CD4-positive, alpha-beta T cell treated with Interleukin-12 subunit alpha and Interleukin-12 subunit beta, for 1 hour (primary cell): ENCODE data around the gene CALML3.
"Not testable (repeated sequence)": the region's sequence is repeated elsewhere in the genome, so short reads cannot be mapped to it uniquely, and the experiment has no call there.

Experiments used
- DNase-seq: peaks from one replicate; pipeline ENCODE4 v3.0.0-alpha.2; 2020

The CALML3 gene

DNA sequence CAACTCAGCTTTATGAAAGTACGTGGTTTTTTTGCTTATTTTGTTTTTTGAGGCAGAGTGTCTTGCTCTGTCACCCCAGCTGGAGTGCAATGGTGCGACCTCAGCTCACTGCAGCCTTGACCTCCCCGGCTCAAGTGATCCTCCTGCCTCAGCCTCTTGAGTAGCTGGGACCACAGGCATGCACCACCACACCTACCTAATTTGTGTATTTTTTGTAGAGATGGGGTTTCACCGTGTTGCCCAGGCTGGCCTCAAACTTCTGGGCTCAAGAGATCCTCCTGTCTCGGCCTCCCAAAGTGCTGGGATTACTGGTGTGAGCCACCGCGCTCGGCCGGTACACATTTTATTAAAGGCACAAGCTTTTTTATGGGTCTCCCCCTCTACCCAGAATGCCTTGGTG, 34.3 kb downstream of the CALML3 start:
- not testable (repeated sequence) for DNase-seq

GRCh38 chr10:5559642-5560141, 34.9 kb downstream of the CALML3 start:
- DNase-seq, result no peak

DNA sequence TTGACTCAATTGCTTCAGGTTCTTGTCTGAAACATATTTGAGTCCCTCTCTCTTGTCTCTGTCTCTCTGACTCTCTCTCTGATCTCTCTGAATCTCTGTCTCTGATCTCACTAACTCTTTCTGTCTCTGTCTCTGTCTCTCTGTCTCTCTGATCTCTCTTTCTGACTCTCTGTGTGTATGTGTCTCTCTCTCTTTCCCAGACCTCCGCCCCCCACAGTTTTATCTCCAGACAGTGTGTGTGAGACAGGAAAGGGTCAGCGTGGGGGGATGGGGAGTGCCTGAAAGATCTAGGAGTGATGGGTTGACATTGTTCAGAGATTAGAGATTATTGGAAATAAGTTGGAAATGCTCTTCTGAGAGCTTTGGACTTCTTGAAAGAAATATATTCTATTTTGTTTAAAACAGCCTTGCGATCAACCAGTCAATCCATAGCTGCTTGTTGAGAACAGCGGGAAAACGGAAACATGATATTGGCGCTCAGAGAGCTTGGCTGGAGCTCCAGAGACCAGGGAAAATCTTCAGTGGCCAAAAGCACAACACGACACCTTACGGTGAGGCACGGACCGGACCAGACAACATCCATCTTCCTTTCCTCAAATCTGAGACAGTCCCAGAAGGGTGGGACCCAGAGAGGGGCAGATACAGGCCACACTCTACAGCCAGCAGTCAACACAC, 35.5 kb downstream of the CALML3 start:
- DNase-seq, result no peak

GRCh38 chr10:5560817-5561703, 36.3 kb downstream of the CALML3 start:
- no peak for DNase-seq

GRCh38 chr10:5561704-5562645, 37.2 kb downstream of the CALML3 start:
- DNase-seq, result no peak

- no peak for DNase-seq
These were observed 38.7 kb downstream of the CALML3 start for GRCh38 chr10:5563321-5563961.

GRCh38 chr10:5563991-5564536, 39.3 kb downstream of the CALML3 start:
- peak; percentile 47 for DNase-seq

DNA sequence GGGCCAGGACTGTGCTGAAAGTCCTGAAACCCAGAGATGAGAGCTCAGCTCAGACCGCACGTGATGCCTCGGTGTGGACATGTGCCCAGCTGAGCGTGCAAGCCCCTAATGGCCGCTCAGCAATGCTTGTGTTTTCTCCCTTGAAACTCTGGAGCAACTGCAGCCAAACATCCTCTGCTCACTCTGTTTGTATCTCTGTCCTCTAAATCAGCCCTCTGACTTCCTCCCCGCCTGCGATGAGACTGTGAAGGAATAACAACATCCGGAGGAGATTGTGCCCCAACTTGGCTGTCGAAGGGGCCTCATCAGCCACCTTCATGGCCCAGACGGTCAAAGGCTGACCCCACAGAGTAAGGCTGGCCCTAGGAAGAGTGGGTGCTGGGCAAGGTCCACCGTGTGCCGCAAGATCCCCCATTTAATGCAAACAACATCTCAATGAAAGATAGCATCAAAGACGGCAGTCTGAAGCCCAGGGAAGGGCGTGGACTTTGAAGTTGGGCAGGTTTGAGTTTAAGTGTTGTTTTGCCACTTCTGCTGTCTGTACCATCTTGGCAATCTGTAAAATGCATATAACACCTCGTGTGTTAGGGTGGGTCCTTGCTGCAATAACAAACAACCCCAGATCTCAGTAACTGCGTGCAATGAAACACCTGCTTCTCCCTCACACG, 39.9 kb downstream of the CALML3 start:
- peak; percentile 45 for DNase-seq

DNA sequence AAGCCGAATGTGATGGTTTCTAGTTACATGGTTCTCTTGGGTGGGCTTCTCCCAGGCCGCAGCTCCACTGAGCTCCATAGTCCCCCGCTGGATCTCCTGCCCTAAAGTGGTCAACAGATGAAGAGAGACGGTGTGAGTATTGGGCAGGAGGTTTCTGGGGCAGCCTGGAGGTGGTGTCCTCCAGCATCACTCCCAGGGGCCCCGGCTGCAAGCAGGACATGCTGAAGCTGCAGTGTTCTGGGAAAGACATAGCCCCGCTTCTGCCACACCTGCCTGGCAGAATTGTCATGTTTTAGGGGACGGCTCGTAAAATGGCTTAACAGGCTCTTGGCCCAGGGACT, 40.4 kb downstream of the CALML3 start:
- no peak for DNase-seq

DNA sequence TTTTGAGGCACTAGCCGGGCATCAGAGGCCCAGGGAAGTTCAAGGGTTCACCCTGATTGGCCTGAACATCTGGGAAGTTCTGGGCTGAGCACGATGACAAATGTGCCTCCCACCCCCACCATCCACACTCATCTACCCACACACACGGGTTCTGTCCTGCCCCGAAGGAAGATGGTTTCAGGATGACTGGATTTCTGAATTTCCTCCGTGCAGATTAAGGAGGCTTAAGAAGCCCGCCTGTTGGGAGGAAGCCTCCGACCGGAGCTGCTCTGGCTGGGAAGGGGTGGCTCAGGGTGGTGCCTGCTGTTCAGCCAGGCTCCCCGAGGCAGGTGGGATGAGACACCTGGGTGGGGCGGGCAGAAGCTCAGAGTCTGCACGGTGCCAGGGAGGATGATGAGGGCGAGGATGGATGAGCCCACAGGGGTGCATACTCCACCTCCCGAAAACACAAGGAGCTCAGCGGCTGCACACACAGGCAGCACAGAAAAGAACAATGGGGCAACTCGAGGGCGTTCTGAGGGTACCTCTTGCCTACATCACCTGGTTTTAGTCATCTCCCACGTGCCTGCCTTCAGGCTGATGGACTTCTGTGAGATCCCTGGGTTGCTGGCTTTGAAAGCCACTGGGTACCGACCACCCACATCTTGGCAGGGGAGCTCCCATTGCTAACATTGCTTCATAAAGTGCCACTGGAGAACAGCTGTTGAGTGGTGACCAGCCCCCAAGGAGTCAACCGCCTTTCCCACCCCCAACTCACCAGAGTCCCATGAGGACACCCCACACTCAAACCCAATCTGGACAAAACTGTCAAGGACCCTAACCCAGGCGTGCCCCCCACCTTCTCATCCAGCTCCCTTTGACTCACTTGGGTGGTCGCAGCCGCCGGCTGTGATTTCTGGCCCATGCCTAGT, 41.2 kb downstream of the CALML3 start:
- no peak for DNase-seq

DNA sequence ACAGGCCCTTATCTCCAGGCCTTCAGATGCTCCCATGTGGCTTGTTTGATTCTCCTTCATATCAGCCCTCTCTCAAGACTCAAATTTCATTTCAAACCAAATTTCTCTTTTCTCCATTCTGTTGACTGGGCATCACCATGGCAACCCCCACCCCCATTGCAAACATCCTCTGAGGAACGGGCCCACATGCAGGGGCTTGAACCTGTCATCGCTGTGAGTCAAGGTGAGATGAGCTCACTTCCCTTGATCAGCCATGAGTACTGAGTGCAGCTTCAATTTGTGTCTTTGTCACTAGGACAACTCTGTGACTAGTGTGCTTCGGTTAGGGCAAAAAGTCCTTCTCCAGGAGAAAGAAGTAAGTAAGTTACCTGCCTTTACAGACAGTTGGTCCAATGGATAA, 41.9 kb downstream of the CALML3 start:
- DNase-seq, result no peak

GRCh38 chr10:5567477-5567876, 42.7 kb downstream of the CALML3 start:
- no peak for DNase-seq

GRCh38 chr10:5568984-5569383, 44.2 kb downstream of the CALML3 start:
- no peak for DNase-seq

- no peak for DNase-seq
These were observed 44.8 kb downstream of the CALML3 start for GRCh38 chr10:5569568-5569967.

- no peak for DNase-seq
These were observed 45.4 kb downstream of the CALML3 start for GRCh38 chr10:5570007-5570655.

- DNase-seq, result no peak
These were observed 46.4 kb downstream of the CALML3 start for GRCh38 chr10:5570979-5571810.

- no peak for DNase-seq
These were observed 47.1 kb downstream of the CALML3 start for GRCh38 chr10:5571826-5572225.

- no peak for DNase-seq
These were observed 48.7 kb downstream of the CALML3 start for GRCh38 chr10:5573319-5573950.
